ENCODE measurements around the gene IL12B. TPM values are rescaled to one million over a fixed set of nuclear protein-coding genes. Genes with fewer than 3 reads are reported as not detected.
"Not testable (repeated sequence)": the region's sequence is repeated elsewhere in the genome, so short reads cannot be mapped to it uniquely, and the experiment has no call there.

The IL12B gene
- total RNA-seq: not detected

DNA sequence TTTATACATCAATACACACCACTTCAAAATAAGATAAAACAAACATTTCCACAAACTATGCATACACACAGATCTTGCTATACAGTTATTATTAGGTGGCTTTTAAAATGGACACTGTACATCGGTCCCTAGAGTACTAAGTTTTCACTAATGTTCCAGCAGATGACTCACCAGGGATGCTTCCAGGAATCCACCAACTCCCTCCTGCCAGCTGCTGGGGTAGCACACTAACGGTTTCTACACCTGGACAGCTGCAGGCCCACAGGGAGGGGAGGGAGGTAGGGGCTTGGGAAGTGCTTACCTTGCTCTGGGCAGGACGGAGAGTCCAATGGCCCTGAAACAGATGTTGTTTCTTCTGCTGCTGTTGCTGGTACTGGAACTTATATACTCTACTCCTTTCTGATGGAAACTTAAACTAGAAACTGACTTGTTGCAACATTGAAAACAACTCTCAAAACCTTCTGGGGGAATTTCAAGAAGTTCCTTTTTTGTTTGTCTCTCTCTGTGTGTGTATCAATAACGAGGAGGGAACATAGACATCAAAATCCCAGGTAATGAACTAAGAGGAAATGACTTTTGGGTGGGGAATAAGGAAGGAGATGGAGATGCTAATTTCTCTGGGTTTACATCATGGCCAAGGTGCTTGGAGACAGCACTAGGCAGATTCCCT is at the start of gene IL12B:
Gene IL12B, minus strand, starts transcription at position 357 of the 670 bp plus-strand sequence. CDS start 3,705 bp downstream, outside the sequence.
- DNase-seq (ENCODE audit: low spot score) (no peak), ATAC-seq (no peak)

DNA sequence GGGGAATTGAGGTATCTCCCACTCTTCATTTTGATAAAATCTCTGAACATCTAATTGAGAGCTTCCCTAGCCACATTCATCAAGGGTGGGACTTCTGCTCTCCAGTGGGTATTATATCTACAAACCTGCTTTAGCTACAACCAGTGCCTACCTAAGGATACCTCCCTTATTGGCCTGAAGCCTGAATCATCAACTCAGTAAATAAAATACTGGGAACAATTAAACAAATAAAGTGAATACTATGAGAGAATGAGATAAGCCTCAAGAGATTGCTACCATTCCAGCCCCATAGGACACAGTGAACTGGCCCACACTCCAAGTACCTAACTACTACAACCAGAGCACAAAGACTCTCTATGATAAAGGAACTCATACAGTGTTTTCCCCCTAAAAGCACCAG is 47.4 kb upstream of the IL12B start:
- no peak for ATAC-seq
- DNase-seq (ENCODE audit: low spot score): no peak

DNA sequence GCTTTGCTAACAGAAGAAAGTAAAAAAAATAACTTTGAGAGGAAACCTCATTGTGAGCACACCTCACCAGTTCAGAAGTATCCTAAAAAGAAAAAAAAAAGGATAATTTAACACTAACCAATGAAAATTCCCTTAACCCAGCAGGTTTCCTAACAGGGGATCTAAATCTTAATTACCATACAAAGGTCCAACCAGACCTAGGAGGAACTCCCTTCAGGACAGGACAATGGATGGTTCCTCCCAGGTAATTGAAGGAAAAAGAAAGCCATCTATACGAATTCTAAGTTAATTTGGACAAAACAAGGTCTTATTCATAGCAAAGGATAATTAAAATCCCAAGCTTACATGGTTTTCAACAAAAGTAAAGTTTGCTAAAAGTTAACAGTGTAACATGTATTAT is 37.6 kb upstream of the IL12B start:
- not testable (repeated sequence) for DNase-seq (ENCODE audit: low spot score); ATAC-seq

DNA sequence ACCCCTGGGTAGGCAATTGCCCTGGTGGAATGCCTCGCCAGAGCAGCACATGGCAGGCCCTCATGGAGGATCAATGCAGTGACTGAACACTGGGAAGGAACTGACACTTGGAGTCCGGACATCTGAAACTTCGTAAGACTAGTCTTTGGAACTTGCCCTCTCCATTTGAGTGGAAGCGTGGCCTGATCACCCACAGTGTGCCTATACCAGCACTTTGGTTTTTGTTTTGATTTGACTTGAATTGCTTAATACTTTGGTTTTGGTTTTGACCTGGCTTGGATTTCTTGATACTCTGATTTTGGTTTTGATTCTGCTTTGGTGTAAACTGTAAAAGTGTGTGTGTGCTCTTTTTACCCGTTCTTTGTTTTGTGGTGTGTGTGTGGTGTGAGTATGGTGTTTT is 36.5 kb upstream of the IL12B start:
- not testable (repeated sequence) for DNase-seq (ENCODE audit: low spot score); ATAC-seq

DNA sequence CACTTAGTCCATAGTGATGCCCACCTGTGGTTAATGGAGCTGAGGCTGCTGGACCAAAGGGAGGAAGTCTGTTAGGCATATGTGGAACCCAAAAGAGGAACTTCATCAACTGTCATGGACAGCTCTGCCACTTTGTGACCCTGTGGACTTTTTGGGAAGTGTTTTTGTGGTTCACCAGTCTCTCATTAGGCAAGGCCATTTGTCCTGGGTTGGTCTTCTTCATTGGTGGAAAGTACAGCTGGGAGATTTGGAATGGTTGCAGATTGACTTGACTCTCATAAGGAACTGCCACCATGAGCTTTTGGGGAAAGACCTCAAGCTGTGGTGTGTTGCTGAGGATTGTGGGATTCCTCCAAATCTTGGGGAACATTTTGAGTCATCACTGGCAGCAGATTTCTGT is 31.9 kb upstream of the IL12B start:
- ATAC-seq: peak; percentile 17

DNA sequence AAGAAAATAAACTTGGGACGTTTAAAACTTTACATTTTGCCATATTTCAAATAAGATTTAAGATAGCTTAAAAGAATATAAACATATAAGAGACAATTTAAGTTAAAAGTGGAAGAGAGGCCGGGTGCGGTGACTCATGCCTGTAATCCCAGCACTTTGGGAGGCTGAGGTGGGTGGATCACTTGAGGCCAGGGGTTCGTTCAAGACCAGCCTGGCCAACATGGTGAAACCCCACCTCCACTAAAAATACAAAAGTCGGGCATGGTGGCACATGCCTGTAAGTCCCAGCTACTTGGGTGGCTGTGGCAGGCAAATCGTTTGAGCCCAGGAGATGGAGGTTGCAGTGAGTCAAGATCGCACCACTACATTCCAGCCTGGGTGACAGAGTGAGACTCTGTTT is 29.6 kb upstream of the IL12B start:
- ATAC-seq; DNase-seq (ENCODE audit: low spot score): not testable (repeated sequence)

More for the DNA sequence above, 31.9 kb upstream of the IL12B start:
- DNase-seq (ENCODE audit: low spot score): no peak

DNA sequence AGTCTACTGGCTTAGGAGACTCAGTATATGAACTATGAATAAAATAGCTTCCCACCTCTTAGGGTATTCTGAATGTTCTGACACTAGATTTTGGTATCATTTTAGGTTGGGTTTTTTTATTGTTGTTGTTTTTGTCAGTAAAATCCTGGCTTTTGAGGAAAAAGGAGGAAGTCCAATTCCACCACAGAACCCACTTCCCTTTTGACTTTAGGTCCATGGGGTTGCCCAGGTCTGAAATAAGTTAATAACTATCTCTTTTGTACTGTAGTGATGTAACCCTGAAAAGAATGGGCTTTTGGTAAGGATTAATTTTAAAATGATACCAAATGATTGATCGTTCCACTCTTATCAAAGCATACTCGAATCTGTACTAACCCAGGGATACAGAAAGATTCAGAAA is 29.1 kb upstream of the IL12B start:
- ATAC-seq (no peak), DNase-seq (ENCODE audit: low spot score) (no peak)

DNA sequence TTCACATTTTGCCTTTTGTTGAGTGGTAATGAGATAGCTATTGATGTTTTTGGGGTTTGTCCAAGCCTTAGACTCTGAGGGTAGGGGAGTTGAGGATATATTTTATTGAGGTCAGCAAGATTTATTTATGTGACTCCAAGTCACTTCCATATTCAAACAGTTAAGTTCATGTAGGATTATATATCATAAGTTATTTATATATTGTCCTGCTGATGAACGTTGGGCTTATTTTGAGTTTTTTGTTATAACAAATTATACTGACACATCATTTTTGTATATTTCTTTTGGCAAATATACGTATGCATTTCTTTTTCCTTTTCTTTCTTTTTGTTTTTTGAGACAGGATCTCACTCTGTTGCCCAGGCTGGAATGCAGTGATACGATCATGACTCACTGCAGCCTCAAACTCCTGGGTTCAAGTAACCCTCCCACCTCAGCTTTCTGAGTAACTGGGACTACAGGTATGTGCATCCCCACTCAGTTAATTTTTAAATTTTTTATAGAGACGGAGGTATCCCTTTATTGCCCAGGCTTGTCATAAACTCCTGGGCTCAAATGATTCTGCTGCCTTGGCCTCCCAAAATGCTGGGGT is 23.5 kb upstream of the IL12B start:
- DNase-seq (ENCODE audit: low spot score) (no peak), ATAC-seq (no peak)

DNA sequence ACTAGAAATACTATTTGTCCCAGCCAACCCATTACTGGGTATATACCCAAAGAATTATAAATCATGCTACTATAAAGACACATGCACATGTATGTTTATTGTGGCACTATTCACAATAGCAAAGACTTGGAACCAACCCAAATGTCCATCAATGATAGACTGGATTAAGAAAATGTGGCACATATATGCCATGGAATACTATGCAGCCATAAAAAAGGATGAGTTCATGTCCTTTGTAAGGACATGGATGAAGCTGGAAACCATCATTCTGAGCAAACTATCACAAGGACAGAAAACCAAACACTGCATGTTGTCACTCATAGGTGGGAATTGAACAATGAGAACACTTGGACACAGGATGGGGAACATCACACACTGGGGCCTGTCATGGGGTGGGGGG is 20.4 kb upstream of the IL12B start:
- not testable (repeated sequence) for DNase-seq (ENCODE audit: low spot score); ATAC-seq

DNA sequence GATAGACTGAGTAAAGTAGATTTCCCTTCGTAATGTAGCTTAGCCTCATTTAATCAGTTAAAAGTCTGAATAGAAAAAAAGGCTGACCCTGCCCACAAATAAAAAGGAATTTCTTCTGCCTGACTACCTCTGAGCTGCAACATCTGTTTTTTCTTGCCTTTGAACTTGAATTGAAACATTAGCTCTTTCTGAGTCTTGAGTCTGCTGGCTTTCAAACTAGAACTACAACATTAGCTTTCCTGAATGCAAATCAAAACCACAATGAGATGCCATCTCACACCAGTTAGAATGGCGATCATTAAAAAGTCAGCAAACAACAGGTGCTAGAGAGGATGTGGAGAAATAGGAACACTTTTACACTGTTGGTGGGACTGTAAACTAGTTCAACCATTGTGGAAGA is 19.9 kb upstream of the IL12B start:
- DNase-seq (ENCODE audit: low spot score); ATAC-seq: not testable (repeated sequence)

DNA sequence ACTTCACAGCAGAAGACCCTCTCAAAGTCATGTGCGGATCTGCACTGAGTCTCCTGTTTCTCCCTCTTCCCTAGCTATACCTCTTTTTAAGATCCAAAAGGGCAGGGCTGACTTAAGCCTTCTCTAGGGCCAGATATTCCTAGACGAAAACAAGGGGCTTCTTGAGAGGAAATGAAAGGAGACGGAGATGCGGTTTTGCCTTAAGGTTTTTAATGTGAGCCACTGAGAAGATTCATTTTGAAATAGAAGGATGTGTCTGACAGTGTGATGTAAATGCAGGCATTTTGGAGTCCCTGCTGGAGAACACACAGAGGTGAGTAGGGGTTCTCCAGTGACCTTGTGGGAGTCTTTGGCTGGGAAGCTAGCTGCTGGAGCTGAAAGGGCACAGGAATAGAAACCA is 15.6 kb upstream of the IL12B start:
- ATAC-seq (no peak), DNase-seq (ENCODE audit: low spot score) (no peak)

DNA sequence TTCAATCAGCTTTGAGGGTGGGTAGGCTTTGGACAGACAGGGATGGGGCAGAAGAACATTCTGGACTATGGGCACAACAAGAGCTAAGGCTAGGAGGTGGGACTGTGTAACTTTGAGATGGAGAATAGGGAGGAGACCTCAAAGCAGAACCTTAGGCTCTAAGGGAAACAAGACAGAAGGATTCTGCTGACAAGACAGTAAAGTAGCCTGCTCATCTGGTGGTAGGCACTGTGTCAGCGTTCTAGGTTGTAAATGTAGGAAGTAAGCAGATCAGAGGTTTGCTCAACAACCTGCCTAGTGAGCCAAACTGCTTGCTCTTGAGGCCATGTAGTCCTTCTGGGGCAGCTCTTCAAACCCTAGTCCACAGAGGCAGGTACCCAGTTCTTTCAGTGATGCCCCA is 15.0 kb upstream of the IL12B start:
- ATAC-seq: peak; percentile 22

DNA sequence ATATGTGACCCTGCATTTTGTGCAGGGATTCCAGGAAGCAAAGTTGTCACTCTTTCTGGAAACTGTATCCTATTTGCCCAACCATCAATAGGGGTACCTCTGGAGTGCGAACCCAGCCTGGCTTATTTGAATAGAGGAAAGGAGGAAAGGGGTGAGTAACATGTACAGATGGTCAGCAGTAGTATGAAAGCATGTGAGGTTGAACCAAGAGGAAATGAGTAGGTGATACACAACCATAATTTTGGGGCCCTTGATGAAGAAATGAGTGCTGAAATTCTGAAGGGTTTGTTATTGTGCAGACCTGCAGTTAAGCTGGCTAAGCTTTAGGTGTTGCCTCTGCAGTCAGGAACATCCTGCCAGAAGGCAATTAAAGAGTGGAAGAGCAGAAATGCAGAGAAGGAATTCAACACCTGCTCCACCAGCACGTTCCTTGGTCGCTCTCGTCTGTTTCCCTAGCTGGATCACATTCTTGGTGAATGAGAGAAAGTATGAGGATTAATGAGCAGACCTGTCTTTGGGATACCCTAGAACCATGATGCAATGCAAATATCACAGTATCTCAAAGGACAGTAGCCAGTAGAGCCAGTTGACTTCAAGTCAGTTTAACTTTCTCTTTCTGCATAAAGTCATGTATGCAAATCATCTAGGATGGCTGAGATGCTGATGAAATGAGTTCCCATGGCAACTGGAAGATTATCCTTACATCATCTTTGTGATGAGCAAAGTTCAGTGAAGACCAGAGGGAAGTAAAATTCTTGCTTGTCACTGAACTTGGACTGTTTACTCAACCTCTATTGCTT is 13.2 kb upstream of the IL12B start:
- ATAC-seq: no peak
- no peak for DNase-seq (ENCODE audit: low spot score)

More for the DNA sequence above, 15.0 kb upstream of the IL12B start:
- DNase-seq (ENCODE audit: low spot score): no peak

DNA sequence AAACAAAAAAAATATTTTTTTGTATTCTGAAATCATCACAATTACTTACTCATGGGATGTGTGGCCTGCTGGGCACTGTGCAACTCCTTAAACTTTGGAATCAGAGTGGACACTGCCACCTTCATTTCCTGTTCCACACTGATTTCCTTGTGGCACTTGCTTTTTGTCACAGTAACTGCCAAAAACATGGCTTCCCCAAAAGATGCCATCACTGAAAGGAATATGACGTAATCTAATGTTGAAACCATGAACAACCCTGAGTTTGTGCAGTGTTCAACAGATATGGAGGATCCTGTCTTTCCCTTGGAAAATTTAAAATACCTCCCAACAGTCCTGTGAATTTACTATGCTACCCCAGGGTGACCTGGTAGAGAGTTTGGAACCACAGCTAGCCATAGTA is 12.6 kb upstream of the IL12B start:
- no peak for ATAC-seq
- DNase-seq (ENCODE audit: low spot score): no peak

DNA sequence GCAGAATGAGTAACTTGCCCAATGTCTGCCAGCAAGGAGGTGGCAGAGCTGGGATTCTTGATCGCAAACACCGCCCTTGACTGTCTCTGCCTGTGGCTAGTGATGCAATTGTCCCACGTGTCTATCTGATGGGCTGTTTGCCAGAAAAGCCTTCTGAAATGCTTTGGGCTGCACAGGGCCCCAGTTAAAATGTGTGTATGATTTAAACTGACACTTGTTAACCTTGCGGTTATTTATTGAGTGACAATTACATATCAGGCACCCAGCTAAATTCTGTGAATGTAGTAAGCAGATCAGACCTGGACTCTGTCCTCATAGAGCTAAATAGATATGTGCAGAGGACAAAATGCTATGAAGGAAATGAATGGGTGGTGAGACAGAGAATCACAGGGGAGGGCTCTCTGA is 11.6 kb upstream of the IL12B start:
- DNase-seq (ENCODE audit: low spot score): peak; percentile 79
- peak; percentile 90 for ATAC-seq

DNA sequence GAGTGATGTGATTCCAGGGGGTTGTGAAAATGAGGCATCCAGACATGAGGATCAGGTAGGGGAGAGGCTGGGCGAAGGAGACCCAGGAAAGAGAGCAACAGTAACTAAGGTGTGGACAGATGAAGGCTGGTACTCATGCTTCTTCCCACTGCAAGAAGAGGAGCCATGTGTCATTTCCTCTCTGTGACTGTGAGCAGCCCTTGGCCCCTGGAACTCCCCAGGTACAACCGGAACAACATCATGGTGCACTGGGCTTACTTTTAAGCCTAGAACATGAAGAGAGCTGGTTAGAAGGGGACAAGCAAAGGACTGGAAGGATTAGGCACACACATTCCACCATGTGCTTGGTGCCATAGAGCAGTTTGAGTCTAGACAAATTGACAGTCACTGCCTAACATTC is 10.9 kb upstream of the IL12B start:
- ATAC-seq (no peak), DNase-seq (ENCODE audit: low spot score) (no peak)

DNA sequence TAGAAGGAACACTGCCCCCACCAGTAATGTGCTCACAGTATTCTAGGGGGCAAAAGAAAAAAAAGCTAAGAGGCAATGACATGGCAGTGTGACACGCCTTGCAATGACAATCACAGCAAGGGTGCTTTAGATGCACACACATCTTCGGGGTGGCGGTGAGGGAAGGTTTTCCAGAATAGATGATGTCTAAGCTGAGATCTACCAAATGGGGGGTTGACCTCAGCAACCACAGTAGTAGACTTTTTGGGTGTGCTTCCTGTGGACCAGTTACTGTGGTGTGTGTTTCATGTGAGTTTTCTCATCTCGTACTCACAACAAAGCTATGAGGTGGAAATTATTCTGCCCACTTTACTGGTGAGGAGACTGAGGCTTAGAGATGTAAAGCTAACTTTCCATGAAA is 10.2 kb upstream of the IL12B start:
- no peak for DNase-seq (ENCODE audit: low spot score)
- no peak for ATAC-seq

DNA sequence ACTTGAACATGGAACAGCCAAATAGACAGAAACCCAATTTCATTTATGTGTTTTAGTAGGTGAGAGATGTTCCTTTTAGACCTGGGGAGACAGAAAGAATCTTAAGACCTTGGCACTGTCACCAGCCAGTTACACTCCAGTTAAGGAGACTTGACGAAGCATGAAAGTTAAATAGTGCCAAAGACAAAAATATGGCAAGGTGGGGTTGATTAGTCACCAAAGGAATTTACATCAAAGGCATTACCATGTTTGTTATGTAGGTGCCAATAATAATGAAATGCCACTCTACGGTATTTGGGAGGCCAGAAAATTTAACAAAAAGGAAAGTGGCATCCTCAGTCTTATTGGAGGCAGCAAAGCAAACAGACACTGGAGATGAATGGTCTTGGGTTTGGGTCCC is 9.2 kb upstream of the IL12B start:
- ATAC-seq (no peak), DNase-seq (ENCODE audit: low spot score) (no peak)

DNA sequence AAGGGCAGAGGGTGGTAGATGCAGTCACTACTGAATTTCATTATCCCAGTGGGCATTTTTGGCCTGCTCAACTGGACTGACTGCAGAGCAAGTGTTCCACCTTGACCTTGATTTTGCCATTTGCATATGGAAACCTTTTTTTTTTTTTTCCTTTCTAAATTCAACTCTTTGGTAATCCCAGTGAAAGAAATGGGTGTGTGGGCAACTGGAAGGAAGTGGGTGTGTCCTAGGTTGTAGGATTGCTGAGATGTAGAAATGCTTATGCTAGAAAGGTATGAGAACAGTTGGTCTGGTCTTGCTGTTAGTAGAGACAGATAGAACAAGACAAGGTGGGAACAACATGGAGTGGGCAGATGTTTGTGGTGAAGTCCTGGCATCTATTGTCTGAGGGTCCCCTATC is 7.8 kb upstream of the IL12B start:
- no peak for ATAC-seq
- DNase-seq (ENCODE audit: low spot score): no peak

DNA sequence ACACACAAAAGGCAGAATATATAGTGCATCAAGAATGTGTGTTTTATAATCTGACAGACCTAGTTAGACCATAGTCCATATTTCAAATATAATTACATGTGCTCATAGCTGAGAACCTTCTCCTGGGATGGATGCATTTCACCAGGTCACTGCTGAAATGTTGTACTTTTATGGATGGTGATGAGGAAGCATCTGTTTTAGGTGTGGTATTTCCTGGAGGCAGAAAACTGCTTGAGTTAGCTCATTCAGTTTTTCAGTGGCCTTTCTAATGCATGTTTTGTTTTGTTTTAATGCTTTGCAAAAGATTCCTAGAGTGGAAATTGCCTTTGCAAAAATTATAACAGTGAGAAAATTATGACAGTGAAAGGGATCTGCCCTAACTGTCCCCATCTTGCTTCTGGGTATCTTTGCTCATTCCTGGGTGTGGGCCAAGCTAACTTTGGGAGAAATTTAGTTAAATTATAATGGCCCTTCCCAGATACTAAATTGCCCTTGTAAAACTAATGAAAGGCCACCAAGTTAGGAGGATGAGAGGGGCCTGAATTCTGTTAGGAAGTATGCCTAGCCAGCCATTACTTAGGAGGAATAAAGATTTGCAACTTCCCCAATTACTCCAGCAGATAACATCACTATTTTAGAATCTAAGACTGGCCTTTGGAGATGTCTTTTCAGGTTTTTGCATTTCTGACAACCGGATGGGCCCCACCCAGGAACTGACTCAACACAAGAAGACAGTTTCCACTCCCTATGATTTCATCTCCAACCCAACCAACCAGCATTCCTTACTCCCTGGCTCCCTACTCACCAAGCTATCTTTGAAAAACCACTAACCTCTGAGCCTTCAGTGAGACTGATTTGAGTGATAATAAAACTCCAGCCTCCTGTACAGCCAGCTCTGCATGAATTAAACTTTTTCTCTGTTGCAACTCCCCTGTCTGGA is 7.0 kb upstream of the IL12B start:
- ATAC-seq: no peak

DNA sequence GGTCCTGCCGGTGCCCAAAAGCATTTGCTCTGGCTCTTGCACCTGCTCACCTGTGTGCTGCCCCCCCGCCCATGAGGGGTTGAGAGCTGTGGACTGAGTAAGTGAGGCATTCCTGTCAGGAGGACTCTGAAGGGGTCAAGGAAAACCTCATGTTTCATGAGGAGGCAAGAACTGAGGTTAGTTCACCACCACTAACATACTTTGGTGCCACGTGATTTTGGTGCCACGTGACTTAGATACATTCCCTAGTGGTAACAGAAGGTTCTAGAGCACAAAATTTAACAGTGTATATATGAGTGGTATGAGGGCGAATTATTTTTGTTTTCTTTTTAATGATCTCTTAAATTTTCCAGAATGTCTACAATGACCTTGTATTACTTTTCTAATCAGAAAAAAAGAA is 6.3 kb upstream of the IL12B start:
- DNase-seq (ENCODE audit: low spot score): no peak
- no peak for ATAC-seq

More for the DNA sequence above, 7.0 kb upstream of the IL12B start:
- DNase-seq (ENCODE audit: low spot score): no peak

Data from left lobe of liver (tissue), 2 donors.